HEK293 (cell line): ENCODE data around the gene NSG1.

Experiments
- CTCF ChIA-PET: fragments of 350-600 bp; formaldehyde crosslinking; extraction: SDS; loops from one replicate; lab custom pipeline; 2021; ENCODE audit warnings: antibody characterized with exemption; lab: Yijun Ruan, JAX
- POLR2A ChIA-PET: fragments of 300-600 bp; formaldehyde crosslinking; extraction: SDS; loops from one replicate; lab custom pipeline; 2020; ENCODE audit warnings: antibody characterized with exemption, inconsistent platforms; lab: Yijun Ruan, JAX
- H3K27ac ChIP-seq: fragments of 200-500 bp; sonication (Bioruptor generic); 2 replicates; pipeline ENCODE4 v1.5.1; 2014; ENCODE audit warnings: low read depth, low read length, control low read depth, inconsistent platforms; ENCODE audit errors: extremely low read depth
- H3K36me3 ChIP-seq, 2 experiments: fragments of 200-500 bp in 1 of 2; sonication (Bioruptor generic) in 1 of 2; 1 replicate in 1 of 2; 2 replicates in 1 of 2; pipeline ENCODE4 v1.5.1; 2014 to 2017; ENCODE audit warnings: inconsistent platforms in 2 of 2, low read length in 2 of 2; ENCODE audit not compliant: control insufficient read depth in 2 of 2, insufficient read depth in 1 of 2
- H3K4me1 ChIP-seq: fragments of 200-500 bp; sonication (Bioruptor generic); 2 replicates; pipeline ENCODE4 v1.5.1; 2014; ENCODE audit warnings: mild to moderate bottlenecking, low read length, inconsistent platforms; ENCODE audit not compliant: control insufficient read depth, insufficient read depth
- H3K4me3 ChIP-seq: 2 replicates; pipeline ENCODE4 v1.5.1; 2011; ENCODE audit warnings: low read depth, mild to moderate bottlenecking, control low read depth, low read length, moderate library complexity
- H3K9me3 ChIP-seq: fragments of 200-500 bp; sonication (Bioruptor generic); 2 replicates; pipeline ENCODE4 v1.5.1; 2014; ENCODE audit warnings: low read depth, low read length, inconsistent platforms; ENCODE audit not compliant: control insufficient read depth, insufficient read depth
- BCL11A ChIP-seq: fragments of 450-650 bp; formaldehyde crosslinking; IDR thresholded peaks from 2 replicates; pipeline ENCODE4 v1.5.1; 2016; ENCODE audit warnings: low read depth, missing biosample characterization, missing genetic modification characterization
- KLF7 ChIP-seq: fragments of 450-650 bp; formaldehyde crosslinking; IDR thresholded peaks from 2 replicates; pipeline ENCODE4 v1.5.1; 2016; ENCODE audit warnings: missing biosample characterization, missing genetic modification characterization, borderline replicate concordance
- REPIN1 ChIP-seq: fragments of 450-650 bp; formaldehyde crosslinking; IDR thresholded peaks from 2 replicates; pipeline ENCODE4 v1.5.1; 2017; ENCODE audit warnings: missing biosample characterization, missing genetic modification characterization, low read depth
- ZNF169 ChIP-seq: fragments of 450-650 bp; formaldehyde crosslinking; IDR thresholded peaks from 2 replicates; pipeline ENCODE4 v1.5.1; 2016; ENCODE audit warnings: missing biosample characterization, missing genetic modification characterization
- ZNF37A ChIP-seq: fragments of 450-650 bp; IDR thresholded peaks from 2 replicates; pipeline ENCODE4 v1.5.1; 2018; ENCODE audit warnings: missing biosample characterization, missing genetic modification characterization
- ZNF394 ChIP-seq: fragments of 450-650 bp; formaldehyde crosslinking; IDR thresholded peaks from 2 replicates; pipeline ENCODE4 v1.5.1; 2016; ENCODE audit warnings: missing biosample characterization, missing genetic modification characterization, mild to moderate bottlenecking, moderate library complexity, borderline replicate concordance
- ZNF549 ChIP-seq: fragments of 450-650 bp; IDR thresholded peaks from 2 replicates; pipeline ENCODE4 v1.5.1; 2018; ENCODE audit warnings: missing biosample characterization, missing genetic modification characterization, mild to moderate bottlenecking, inconsistent platforms, moderate library complexity
- ZNF596 ChIP-seq: fragments of 450-650 bp; IDR thresholded peaks from 2 replicates; pipeline ENCODE4 v1.5.0; 2018; ENCODE audit warnings: missing biosample characterization, mild to moderate bottlenecking, missing genetic modification characterization, moderate library complexity
- ZNF629 ChIP-seq: fragments of 450-650 bp; formaldehyde crosslinking; IDR thresholded peaks from 2 replicates; pipeline ENCODE4 v1.5.1; 2017; ENCODE audit warnings: missing biosample characterization, missing genetic modification characterization
- ZNF660 ChIP-seq: fragments of 450-650 bp; IDR thresholded peaks from 2 replicates; pipeline ENCODE4 v1.5.1; 2018; ENCODE audit warnings: missing biosample characterization, mild to moderate bottlenecking, missing genetic modification characterization
- TF ChIP-seq, protein P1 (sequence below): fragments of 450-650 bp; formaldehyde crosslinking; IDR thresholded peaks from 2 replicates; pipeline ENCODE4 v1.5.1; 2017; ENCODE audit warnings: missing biosample characterization, mild to moderate bottlenecking, missing genetic modification characterization, moderate library complexity
- TF ChIP-seq, protein P2 (sequence below): fragments of 450-650 bp; formaldehyde crosslinking; IDR thresholded peaks from 2 replicates; pipeline ENCODE4 v1.5.1; 2016; ENCODE audit warnings: missing biosample characterization, missing genetic modification characterization
- TF ChIP-seq, protein P3 (sequence below): fragments of 450-650 bp; formaldehyde crosslinking; IDR thresholded peaks from 2 replicates; pipeline ENCODE4 v1.5.1; 2016; ENCODE audit warnings: missing biosample characterization, missing genetic modification characterization, low read depth
- TF ChIP-seq, protein P4 (sequence below): fragments of 450-650 bp; formaldehyde crosslinking; IDR thresholded peaks from 2 replicates; pipeline ENCODE4 v1.5.1; 2016; ENCODE audit warnings: missing biosample characterization, missing genetic modification characterization

NSG1 gene

DNA sequence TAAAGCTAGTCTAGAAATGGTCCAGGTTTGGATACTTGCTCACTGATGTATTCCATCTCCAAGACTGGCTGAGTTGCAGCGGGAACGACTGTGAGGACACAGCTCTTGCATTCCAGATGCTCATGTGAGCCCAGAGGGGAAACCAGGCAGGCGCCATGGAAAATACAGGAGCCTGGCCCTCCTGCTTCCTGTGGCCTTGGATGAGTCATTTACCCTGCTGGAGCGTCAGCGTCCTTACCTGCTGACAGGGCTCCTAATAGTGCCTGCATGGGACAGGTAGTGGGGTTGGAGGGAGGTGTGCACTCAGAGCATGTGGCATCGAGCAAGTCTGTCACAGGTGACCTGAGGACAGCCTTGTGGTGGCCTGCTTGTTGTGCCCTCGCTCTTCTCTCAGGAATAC, 69.4 kb downstream of the NSG1 start:
- Histone ChIP-seq H3K4me3 (no peak overlapping the region), H3K36me3 (peaks cover 0 to 71% of the 10 kb centered on the region in 2 experiments; a peak in 1 of 3 replicates), H3K27ac (no peak overlapping the region), H3K9me3 (no peaks in the 10 kb centered on the region), H3K4me1 (peaks cover under 1% of the 10 kb centered on the region; the same call in 1 of the 2 replicates)
- ChIA-PET POLR2A (no interaction called here), CTCF (no interaction called here)
- no peak for TF ChIP-seq REPIN1 (tag by site-specific recombination)
- no peak for TF ChIP-seq KLF7
- no peak for TF ChIP-seq ZNF37A
- TF ChIP-seq, protein P1, sequence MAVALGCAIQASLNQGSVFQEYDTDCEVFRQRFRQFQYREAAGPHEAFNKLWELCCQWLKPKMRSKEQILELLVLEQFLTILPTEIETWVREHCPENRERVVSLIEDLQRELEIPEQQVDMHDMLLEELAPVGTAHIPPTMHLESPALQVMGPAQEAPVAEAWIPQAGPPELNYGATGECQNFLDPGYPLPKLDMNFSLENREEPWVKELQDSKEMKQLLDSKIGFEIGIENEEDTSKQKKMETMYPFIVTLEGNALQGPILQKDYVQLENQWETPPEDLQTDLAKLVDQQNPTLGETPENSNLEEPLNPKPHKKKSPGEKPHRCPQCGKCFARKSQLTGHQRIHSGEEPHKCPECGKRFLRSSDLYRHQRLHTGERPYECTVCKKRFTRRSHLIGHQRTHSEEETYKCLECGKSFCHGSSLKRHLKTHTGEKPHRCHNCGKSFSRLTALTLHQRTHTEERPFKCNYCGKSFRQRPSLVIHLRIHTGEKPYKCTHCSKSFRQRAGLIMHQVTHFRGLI (tag by site-specific recombination): no peak

DNA sequence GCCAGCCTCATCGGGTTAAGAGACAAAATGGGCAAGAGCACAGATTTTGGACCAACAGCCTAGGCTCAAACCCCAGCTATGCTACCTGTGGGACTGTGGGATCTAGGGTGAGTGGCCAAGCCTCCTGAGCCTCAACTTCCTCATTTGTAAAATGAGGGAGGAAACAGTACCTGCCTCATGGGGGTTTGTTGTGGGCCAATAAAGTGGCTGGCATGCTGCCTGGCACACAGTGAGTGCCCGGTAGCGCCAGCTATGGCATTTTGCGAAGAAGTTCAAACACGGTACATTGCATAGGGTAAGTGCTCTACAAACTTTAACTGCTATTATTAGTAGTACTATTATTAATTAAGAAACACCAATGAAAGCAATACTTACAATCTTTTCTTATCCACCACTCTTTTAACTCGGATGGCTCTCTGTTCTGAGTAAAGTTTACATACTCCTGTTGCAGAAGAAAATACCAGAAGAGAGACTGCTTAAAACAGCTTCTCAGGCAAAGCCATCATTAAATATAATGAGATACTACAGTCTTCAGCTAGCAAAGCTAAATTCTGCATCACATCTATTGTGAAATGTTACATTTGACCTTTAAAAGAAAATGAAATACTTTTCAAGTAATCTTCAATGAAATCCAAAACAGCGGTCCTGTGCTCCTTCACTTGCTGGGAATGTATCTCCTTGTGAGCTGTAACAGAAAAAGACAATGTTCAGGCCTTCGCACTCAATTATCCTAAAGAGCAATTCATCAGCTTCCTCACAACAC, 70.1 kb downstream of the NSG1 start:
- H3K9me3 ChIP-seq: no peaks in the 10 kb centered on the region
- CTCF ChIA-PET: no interaction called here
- peaks cover 0 to 71% of the 10 kb centered on the region in 2 experiments; a peak in 1 of 3 replicates for H3K36me3 ChIP-seq
- no peak overlapping the region for H3K4me3 ChIP-seq
- peaks cover 5% of the 10 kb centered on the region for H3K4me1 ChIP-seq
- H3K27ac ChIP-seq: no peak overlapping the region
- POLR2A ChIA-PET: no interaction called here
- TF ChIP-seq BCL11A (tag by site-specific recombination): no peak
- TF ChIP-seq, protein P2, sequence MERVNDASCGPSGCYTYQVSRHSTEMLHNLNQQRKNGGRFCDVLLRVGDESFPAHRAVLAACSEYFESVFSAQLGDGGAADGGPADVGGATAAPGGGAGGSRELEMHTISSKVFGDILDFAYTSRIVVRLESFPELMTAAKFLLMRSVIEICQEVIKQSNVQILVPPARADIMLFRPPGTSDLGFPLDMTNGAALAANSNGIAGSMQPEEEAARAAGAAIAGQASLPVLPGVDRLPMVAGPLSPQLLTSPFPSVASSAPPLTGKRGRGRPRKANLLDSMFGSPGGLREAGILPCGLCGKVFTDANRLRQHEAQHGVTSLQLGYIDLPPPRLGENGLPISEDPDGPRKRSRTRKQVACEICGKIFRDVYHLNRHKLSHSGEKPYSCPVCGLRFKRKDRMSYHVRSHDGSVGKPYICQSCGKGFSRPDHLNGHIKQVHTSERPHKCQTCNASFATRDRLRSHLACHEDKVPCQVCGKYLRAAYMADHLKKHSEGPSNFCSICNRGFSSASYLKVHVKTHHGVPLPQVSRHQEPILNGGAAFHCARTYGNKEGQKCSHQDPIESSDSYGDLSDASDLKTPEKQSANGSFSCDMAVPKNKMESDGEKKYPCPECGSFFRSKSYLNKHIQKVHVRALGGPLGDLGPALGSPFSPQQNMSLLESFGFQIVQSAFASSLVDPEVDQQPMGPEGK: no peak
- no peak for TF ChIP-seq ZNF629 (tag by site-specific recombination)
- no peak for TF ChIP-seq ZNF660 (tag by site-specific recombination)
- TF ChIP-seq ZNF394 (tag by site-specific recombination): no peak
- no peak for TF ChIP-seq ZNF549
- TF ChIP-seq, protein P3, sequence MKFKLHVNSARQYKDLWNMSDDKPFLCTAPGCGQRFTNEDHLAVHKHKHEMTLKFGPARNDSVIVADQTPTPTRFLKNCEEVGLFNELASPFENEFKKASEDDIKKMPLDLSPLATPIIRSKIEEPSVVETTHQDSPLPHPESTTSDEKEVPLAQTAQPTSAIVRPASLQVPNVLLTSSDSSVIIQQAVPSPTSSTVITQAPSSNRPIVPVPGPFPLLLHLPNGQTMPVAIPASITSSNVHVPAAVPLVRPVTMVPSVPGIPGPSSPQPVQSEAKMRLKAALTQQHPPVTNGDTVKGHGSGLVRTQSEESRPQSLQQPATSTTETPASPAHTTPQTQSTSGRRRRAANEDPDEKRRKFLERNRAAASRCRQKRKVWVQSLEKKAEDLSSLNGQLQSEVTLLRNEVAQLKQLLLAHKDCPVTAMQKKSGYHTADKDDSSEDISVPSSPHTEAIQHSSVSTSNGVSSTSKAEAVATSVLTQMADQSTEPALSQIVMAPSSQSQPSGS (tag by site-specific recombination): no peak
- TF ChIP-seq, protein P4, sequence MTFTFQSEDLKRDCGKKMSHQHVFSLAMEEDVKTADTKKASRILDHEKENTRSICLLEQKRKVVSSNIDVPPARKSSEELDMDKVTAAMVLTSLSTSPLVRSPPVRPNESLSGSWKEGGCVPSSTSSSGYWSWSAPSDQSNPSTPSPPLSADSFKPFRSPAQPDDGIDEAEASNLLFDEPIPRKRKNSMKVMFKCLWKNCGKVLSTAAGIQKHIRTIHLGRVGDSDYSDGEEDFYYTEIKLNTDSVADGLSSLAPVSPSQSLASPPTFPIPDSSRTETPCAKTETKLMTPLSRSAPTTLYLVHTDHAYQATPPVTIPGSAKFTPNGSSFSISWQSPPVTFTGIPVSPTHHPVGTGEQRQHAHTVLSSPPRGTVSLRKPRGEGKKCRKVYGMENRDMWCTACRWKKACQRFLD (tag by site-specific recombination): no peak
- TF ChIP-seq ZNF169 (tag by site-specific recombination): no peak
- TF ChIP-seq ZNF596 (tag by site-specific recombination): no peak
- no peak for TF ChIP-seq KLF7
